ENCODE results near the gene PFDN2.

PFDN2 gene

GRCh38 chr1:161051219-161051618 lies 66.6 kb downstream of the PFDN2 start:
- DNase-seq, result no peak

Data from activated CD4-positive, alpha-beta T cell treated with anti-CD3 and anti-CD28 coated beads, Interleukin-2, amount 50 U/mL, for 48 hours (primary cell).